HG02943 (cell line): ENCODE results near the gene CENPF.
"Not testable (repeated sequence)": the region's sequence is repeated elsewhere in the genome, so short reads cannot be mapped to it uniquely, and the experiment has no call there.

Experiments
- ATAC-seq: cut with Tn5 transposase; IDR thresholded peaks from one replicate; pipeline ENCODE4 v1.9.1; 2021; ENCODE audit warnings: mild to moderate bottlenecking, low read depth, moderate library complexity; ENCODE audit not compliant: unreplicated experiment

Gene CENPF

DNA sequence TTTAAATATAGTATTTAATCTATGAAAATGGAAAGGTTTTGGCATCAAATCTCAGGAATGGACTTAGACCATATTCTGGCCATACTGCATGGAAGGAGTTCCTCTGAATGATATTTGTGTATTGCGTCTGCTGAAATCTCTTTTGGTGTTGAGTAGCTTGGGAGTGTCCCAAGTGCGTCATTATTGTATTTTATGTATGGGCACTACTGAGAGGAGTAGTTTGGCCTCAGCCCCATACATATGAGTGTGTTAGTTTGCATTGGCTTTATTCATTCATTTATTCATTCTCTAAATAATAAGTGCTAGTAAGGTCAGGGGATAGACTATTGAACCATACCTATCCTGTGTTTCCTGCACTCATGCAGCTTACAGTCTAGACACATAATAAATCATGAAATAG, 46.6 kb downstream of the CENPF start:
- no peak for ATAC-seq

DNA sequence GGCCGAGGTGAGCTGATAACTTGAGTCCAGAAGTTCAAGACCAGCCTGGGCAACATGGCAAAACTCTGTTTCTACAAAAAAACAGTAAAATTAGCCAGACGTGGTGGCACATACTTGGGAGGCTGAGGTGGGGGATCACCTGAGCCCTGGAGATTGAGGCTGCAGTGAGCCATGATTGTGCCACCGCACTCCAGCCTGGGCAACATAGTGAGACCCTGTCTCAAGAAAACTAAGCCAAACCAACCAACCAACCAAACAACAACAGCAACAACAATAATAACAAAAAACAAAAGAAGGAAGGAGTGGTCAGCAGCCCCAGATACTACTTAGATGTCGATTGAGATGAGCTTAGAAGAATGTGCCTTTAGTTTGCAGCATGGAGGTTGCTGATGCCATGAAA, 47.7 kb downstream of the CENPF start:
- no peak for ATAC-seq

DNA sequence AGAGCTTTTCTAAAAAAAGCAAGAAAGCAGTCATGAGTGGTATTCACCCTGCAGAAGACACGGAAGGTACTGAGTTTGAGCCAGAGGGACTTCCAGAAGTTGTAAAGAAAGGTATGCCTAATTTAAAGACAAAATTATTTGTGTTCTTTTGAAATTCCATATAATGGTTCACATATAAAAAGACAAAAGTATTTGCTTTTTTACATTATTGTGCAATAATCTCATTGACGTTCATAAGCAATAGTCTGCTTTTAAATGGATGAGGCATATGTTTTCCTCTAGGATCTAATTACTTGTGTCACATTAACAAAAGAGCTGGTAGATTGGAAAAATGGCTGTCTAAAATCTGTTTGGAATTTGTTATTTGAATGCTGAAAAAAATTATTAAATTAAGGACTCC, 54.3 kb downstream of the CENPF start:
- no peak for ATAC-seq

DNA sequence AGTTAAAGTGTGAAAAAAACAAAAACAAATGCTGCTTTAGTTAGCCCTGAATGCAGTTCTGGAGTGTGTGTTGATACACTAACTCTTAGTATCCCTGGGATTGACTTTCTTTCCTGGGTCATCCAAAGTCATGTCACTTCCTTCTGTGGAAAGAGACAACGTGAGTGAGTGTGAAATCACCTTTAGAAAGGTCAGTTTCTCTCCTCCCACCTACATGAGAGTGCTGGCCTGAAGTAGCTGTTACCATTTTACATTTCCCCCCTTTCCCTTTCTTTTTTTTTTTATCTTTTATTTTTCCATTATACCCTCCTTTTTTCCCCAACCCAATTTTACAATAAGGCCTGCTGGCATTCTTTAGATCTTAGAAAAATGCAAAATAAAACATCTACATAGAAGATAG, 55.2 kb downstream of the CENPF start:
- no peak for ATAC-seq

DNA sequence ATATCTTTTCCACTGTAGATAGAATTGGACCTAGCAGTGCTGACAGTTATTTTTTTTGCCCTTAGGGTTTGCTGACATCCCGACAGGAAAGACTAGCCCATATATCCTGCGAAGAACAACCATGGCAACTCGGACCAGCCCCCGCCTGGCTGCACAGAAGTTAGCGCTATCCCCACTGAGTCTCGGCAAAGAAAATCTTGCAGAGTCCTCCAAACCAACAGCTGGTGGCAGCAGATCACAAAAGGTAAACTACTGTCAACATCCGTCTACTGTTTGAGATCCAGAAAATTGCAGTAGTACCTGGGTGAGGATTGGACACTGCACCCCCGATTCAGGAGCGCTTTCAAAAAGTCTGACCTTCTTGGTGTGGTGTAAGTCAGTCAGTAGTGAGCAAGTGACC, 55.8 kb downstream of the CENPF start:
- ATAC-seq, result no peak

DNA sequence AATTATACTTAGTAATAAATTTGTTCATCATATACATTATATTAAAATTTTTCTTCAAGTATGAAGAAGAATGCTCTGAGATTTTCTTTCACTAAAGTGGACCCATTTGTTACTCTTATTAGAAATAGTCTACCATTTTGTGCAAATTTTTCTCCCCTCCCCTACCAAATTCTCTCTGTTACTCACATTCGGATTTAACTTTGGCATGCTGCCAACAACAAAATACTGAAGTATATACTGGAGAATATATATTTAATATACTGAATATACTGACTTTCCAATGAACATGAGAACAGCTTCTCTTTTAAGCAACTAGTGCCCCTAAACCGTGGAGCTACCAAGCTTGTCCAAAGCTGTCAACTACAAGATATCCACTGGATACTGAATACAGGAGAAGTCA, 57.2 kb downstream of the CENPF start:
- no peak for ATAC-seq

DNA sequence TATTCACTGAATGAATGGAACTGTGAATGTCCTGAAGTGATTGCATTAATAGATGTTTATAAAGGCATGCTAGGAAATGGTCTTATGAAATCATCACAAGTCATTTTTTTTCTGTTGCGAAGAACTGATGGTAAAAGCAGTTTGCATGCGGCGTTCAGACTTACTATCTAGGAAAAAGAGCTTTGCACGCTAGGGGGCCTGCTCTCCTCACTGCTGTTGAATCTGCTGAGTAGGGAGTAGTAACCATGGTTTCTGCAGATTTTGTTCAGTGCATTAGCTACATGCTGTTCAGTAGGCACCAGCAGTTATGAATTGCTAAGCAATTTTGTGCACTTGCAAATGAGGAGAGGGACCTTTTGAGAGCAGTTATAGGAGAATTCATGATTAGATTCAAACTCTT, 57.9 kb downstream of the CENPF start:
- ATAC-seq, result no peak

DNA sequence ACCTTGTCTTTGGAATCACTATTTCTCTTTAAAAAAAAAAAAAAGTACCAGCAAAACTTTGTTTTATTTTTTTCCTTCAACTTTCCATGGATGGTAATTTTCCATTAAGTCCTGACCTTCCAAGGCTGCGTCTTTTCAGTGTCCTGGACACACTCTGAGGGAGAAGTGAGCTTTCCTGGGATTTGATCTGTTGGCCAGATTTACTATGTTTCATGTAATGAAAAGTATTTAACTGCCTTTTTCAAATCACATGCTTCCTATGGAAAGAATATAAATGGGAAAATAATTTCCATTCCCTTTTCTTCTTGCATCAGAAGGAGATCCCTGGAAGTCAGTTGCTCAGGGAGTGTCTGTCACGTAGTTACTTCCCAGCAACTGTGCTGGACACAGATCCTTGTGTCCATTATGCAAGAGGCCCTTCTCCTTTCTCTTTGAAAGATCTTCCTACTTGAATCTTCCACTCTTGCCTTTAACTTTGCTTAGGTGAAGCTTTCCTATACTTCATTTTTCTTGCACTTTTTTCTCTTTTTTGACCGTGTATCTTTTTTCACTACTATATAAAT, 59.3 kb downstream of the CENPF start:
- no peak for ATAC-seq

DNA sequence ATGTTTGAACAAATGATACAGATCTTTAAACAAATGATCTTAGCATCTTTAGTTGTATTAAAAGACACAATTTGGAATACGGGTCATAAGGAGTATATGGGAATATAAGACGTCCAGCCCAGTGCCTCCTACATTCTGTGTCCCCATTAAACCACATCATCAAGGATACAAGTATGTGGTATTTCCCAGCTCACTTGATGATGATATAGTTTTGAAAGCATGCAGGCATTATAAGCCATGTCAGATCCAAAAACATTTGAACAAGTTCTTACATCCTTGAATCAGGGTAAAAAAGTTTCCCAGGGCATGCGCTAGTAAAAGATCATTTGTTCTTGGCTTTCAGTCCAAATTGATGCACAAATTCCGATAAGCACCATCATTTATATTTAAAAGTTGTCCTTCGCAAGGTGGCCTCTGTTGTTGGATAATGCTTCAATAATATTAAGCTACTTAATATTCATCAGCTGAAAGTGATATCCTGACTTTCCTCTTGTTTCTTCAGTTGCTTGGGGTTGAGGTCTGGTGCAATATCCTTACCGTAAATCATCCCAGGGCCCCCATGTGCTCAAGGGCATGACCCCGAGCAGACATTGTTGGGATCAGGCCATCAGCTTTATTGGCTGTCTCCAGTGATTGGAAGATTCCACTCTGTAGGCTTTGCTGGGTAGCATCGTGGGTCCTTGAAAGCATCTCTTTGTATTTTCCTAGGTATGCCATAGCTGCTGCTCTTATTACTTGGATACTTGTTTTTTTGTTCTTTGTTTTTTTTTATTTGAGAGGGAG, 61.8 kb downstream of the CENPF start:
- ATAC-seq, result no peak

DNA sequence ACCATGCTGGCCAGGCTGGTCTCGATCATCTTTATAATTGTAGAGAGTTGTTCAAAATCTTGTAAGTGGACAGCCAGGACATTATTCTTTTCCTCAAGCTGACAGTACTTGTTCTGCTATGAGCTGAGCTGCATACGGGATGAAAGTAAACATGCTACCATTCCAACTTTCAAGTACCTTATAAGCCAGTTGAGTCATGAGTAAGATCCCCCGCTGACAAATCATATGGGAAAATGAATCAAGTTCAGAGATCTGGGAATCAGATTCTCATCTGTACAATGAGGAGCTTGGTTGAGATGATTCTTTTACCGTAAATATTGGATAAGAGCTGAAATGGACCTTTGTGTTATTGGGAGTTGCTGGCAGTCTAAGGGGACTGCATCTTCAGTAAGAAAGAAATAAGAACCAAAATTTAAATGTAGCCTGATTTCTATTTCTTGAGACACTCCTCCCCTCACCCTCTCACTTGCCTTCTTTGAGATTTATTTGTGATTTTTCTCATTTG, 62.7 kb downstream of the CENPF start:
- ATAC-seq, result no peak

DNA sequence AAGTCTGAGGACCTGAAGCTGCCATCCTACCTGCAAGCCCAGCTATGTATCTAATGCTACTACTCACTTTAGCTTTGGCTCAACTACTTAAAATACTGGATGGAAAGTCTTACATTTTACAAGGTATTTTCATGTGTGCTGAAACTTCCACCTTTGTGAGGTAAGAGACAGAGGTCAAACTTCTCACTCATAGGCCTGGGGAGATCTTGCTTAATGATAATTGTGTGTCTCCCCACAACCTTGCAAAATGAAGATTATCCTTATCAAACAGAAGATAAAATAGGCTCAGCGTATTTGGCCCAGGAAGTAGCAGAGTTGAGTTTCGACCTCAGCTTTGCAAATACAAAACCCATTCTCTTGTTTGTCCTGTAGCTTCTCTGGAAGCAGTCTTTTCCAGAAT, 63.7 kb downstream of the CENPF start:
- no peak for ATAC-seq

DNA sequence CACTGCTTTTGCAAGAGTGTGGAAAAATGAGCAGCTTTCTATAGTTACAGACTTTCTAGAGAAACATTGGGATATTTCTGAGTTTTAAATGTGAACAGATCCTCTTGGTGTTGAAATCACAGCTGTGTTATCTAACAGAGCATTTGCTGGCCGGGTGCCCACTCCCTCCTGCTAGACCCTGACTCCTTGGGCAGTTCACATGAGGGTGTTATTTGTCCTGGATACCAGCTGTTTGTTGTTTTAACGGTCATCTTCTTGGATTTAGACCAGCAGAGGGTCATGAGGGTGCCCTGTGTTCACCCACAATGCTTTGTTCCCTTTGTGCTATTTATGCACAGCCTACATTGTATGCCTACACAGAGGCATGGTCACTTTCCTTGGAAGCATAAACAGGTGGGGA, 67.1 kb downstream of the CENPF start:
- no peak for ATAC-seq

DNA sequence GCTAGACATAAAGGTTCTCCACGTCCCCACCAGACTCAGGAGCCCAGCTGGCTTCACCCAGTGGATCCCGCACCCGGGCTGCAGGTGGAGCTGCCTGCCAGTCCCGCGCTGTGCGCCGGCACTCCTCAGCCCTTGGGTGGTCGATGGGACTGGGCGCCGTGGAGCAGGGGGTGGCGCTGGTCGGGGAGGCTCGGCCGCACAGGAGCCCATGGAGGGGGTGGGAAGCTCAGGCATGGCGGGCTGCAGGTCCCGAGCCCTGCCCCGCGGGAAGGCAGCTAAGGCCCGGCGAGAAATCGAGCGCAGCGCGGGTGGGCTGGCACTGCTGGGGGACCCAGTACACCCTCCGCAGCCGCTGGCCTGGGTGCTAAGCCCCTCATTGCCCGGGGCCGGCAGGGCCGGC, 70.0 kb downstream of the CENPF start:
- ATAC-seq, result not testable (repeated sequence)

DNA sequence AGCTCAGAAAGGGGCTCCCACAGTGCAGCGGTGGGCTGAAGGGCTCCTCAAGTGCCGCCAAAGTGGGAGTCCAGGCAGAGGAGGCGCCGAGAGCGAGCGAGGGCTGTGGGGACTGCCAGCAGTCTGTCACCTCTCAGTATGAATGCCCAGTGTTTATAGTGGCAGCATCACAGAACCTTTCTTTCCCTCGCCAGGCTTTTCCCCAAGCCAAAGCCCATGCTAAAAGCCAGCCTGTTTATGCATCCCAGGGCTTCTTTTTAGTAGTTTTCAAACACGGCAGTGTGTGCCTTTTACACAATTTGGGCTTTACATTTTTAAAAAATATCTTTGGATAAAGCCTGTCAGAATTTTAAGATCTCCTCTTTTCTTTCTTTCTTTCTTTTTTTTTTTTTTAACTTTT, 70.6 kb downstream of the CENPF start:
- ATAC-seq, result no peak

DNA sequence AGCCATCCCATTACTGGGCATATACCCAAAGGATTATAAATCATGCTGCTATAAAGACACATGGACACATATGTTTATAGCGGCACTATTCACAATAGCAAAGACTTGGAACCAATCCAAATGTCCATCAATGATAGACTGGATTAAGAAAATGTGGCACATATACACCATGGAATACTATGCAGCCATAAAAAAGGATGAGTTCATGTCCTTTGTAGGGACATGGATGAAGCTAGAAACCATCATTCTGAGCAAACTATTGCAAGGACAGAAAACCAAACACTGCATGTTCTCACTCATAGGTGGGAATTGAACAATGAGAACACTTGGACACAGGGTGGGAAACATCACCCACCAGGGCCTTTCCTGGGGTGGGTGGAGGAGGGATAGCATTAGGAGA, 72.5 kb downstream of the CENPF start:
- not testable (repeated sequence) for ATAC-seq

DNA sequence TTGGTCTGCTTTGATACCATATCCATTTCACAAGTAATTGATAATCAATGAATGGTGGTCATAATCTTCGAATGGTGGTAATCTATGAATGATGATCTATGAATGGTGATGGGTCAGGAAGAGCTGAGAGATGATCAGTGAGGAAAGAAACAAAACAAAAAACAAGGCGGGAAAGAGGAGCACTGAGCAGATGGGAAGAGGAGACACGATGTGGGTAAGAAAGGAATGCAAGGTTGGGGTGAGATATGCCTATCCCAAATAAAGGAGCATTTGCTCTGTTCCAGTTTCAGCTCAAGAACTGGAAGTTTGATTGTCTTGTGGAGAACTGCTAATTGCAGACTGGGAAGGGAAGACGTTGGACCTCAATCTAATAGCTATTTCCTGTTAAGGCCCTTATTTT, 73.8 kb downstream of the CENPF start:
- ATAC-seq, result no peak

DNA sequence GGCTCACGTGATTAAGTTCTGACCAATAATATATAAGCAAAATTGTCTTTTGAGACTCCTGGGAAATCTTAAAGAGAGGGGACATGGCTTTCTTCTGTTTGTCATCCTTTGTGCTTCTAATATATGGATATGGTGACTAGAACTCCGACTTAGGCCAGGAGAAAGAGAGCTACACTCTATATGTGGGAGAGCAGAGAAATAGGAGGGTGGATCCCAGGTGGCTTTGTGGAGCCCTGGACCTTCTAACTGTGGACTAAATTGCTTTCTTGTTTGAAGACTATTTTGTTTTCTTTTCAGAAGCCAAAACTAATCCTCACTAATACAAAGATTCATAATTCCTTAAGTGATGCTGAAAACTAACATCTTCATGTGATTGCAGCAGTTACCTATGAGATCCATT, 75.0 kb downstream of the CENPF start:
- ATAC-seq, result no peak

DNA sequence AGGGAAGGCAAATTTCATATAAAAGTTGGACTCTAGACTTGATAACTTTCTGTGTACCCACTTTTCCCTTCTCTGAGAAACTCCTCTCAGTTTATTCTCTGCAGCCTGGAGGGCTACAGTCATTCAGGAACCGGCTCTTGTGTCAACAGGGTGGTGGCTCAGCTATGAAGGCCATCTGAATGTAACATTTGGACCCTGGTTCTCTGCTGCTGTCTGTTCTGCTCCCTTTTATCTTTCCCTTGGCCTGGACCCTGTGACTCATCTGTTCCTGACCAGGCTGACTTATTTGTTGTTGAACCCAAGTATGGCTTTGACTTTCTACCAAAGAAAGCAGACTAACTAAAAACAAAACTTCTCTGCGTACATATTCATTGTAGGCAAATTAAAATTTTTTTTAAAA, 75.4 kb downstream of the CENPF start:
- ATAC-seq, result no peak

DNA sequence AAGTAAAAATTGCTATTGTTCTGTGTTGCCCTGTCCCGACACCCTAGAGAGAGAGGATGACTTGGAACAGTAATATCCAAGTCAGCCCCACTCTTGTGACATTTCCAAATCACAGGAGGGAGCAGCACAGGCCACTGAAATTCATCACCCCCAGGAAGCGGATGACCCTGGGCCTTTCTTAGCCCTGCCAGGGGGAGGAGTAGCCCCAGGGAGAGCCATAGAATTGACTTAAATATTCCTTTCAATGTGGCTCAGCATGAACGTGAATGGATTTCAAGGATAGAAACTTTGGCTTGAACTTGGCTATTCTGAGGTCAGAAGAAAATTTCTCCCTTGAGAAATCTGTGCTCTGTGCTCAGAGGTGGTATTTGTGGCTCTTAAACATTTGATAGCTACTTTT, 80.6 kb downstream of the CENPF start:
- ATAC-seq, result no peak

DNA sequence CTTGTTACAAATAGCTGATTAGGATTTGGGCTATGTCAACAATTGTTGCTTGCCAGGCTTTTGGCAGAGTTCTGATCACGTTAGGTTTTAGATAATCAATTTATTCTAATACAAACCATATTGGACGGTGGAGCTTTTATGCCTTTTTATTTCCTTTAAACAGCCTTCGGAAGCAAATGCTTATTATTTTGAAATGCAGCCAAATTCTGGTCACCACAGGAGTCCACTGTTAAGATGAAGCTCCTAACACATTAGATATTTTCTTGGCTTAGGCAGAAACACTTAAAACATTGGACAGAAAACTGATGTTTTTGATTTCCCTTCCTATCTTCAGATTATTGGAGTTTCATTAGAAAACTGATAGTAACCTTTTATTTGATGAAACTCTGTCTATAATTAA, 82.9 kb downstream of the CENPF start:
- no peak for ATAC-seq

DNA sequence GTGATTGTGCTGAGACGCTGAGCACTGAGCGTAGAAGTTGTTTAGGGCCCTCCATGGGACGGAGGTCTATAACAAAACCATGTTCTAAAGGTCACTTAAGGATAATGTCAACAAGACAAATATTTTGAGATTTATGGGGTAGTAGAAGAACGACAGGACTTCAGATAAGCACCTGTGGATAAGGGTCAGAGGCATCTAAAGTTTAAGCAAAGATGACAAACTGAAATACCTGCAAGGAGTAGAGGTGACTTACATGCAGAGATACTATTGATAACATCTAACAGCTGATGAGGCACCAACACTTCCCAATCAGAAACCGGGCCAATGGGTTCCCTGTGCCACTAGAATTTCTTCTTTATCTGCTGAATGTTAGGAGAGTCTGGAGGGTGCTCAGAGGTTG, 83.5 kb downstream of the CENPF start:
- no peak for ATAC-seq

DNA sequence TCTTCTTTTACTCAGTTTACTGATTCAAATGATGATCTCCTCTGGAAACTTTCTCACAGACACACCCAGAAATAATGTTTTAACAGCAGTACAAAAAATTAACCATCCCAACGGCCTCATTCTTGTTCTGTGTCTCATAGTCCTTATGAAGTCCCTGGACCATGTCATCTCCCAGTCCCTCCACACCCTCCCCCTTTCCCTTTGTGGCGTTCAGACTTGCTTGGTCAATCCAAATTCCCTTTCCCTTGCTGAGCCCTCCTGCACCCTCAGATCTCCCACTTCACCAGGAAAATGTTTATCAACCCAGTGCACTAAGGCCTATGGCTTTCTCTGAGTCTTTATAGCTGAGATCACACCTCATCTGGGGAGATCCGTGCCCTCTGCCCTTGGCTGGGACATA, 85.9 kb downstream of the CENPF start:
- no peak for ATAC-seq
